HG02571 (cell line): ENCODE results near the gene GNAQ.
"Not testable (repeated sequence)": the region's sequence is repeated elsewhere in the genome, so short reads cannot be mapped to it uniquely, and the experiment has no call there.

ENCODE experiments used
- ATAC-seq: cut with Tn5 transposase; IDR thresholded peaks from one replicate; pipeline ENCODE4 v1.9.1; 2021; ENCODE audit warnings: mild to moderate bottlenecking, moderate library complexity; ENCODE audit not compliant: unreplicated experiment

Gene GNAQ

GRCh38 chr9:77750981-77751340 lies 280.6 kb downstream of the GNAQ start:
- no peak for ATAC-seq

- no peak for ATAC-seq
Observed at GRCh38 chr9:77750284-77750683, 281.3 kb downstream of the GNAQ start.

DNA sequence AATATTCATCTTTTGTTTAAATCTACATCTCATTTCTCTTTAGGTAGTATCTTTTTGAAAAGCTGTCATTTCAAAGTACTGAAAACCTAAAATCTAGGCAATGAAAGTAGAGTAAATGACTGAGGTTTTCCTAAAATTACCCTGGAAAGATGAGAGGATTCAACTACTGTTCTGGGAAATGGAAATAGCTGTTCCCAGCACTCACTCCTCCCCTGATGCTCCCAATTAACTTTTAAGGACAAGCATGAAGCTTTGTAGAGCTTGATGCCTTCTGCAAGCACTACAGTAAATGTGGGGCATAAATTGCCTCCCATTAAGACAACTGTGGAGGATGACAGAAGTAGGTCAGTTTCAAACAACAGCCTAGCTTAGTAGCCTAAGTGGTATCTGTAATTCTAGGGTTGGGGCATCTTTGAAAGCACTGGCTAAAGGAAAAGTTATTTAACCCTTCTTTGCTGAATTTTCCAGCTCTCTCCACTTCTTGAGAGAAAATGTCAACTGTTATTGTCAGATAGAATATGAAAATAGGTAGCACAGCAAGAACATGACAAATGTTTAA lies 283.3 kb downstream of the GNAQ start:
- ATAC-seq = no peak

DNA sequence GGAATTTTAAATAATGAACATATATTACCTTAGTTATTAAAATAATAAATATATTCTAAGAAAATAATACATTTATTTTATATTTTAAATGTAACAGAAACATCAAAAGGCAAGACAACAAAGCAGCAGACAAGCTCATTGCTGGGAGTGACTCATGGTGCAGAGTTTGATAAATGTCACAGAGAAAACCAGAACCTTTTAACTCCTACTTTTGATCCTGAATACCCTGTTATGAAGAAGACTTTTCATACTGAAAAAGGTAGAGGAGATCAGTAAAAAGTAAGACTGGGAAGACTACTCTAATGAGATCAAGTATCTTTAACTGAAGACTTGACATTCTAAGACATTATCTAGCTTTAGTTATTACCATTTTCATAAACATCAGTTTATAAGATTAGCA lies 284.4 kb downstream of the GNAQ start:
- no peak for ATAC-seq

- no peak for ATAC-seq
Observed at GRCh38 chr9:77744841-77745430, 286.7 kb downstream of the GNAQ start.

- no peak for ATAC-seq
Observed at GRCh38 chr9:77743386-77743785, 288.2 kb downstream of the GNAQ start.

GRCh38 chr9:77738932-77739331 lies 292.7 kb downstream of the GNAQ start:
- no peak for ATAC-seq

- ATAC-seq = no peak
Observed at GRCh38 chr9:77735494-77735893, 296.1 kb downstream of the GNAQ start.

- ATAC-seq = no peak
Observed at GRCh38 chr9:77731930-77732329, 299.7 kb downstream of the GNAQ start.

DNA sequence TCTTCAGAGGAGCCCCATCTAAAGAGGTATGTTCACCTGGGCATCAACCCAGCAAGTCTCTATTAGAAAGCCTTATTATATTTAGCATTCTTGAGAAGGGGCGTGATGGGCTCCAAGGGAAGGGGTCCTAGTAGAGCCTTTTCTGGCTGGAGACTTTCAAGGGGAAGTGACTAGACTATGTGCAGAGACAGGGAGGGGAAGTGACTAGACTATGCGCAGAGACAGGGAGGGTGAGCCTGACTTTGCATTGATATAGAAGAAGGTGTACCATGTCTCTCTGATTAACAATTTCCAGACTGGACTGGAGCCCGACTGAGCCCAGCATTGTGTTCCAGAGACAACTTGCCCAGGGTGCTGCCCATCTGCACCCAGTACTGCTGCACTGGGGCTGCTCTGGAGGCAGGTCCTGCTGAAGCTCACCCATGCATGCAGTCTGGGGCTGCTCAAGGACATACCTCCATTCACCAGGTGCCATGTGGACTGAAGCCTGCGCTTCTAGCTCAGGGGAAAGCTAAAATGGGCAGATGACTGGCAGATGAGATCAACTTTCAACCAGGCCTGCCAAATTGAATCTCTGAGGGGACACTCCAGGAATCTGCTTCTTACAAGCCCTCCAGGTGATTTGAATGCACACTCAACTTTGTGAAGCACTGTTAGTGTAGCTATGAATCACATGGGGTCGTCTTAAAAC lies 300.5 kb downstream of the GNAQ start:
- ATAC-seq = no peak

- no peak for ATAC-seq
Observed at GRCh38 chr9:77729177-77729576, 302.4 kb downstream of the GNAQ start.

GRCh38 chr9:77726814-77727213 lies 304.8 kb downstream of the GNAQ start:
- ATAC-seq = no peak

DNA sequence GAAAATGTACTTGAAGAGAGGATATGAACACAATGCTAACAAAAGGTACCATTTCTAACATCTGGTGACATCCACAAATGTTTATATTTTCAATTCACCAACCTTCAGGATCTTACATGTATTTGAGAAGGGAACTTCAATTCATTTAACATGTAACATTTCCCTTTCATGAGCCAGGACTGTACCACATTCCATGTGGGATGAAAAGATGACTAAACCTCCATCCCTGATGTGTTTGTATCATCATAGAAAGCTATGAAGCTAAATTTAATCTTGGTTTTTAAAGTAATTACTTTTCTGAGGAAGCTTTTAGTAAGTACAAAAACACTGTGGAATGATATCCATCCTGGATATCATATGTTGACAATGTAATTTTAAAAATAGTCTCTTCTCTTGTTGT lies 305.3 kb downstream of the GNAQ start:
- ATAC-seq = no peak

GRCh38 chr9:77725820-77726219 lies 305.8 kb downstream of the GNAQ start:
- no peak for ATAC-seq

- no peak for ATAC-seq
Observed at GRCh38 chr9:77725046-77725694, 306.4 kb downstream of the GNAQ start.

- ATAC-seq = not testable (repeated sequence)
Observed at GRCh38 chr9:77721156-77721555, 310.5 kb downstream of the GNAQ start.

GRCh38 chr9:77719321-77719720 lies 312.3 kb downstream of the GNAQ start:
- ATAC-seq = no peak

- not testable (repeated sequence) for ATAC-seq
Observed at GRCh38 chr9:77718298-77718640, 313.3 kb downstream of the GNAQ start.

- not testable (repeated sequence) for ATAC-seq
Observed at GRCh38 chr9:77717608-77718297, 313.9 kb downstream of the GNAQ start.

GRCh38 chr9:77714077-77714549 lies 317.5 kb downstream of the GNAQ start:
- no peak for ATAC-seq

- no peak for ATAC-seq
Observed at GRCh38 chr9:77712533-77713130, 319.0 kb downstream of the GNAQ start.
